Measurements from ENCODE around the gene EGR4. TPM values are rescaled to one million over a fixed set of nuclear protein-coding genes. Genes with fewer than 3 reads are reported as not detected.

Gene EGR4
- total and polyA plus RNA-seq, 2 experiments from 2014 or later = 0.23 TPM; not detected in 1

DNA sequence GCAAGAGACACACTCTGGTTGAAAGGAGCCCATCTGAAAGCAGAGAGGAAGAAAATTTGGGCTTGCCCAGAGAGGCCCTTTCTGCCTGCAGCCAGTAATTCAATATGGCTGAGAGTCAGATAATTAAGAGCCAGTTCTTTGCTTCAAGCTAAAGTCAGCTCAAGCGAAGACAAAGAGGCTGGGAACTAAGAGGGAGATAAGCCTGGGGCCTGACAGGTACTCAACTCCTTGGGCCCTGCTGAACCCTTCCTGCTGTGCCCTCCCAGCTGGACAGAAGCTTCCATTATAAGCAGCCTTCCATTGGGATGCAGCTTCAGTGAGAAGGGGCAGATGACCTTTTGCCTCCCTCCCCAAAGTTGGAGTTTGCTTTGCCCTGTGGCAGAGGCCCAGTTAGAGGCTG is 21.1 kb downstream of the EGR4 start:
- no peaks in the 10 kb centered on the region; the same call in 2 of the 3 replicates for H3K9me3 Mint-ChIP-seq
- Histone ChIP-seq H3K27ac (ENCODE audit: low read depth) (no peak overlapping the region), H3F3A (replicated peaks; ENCODE audit: low read depth) (peaks cover 8% of the 10 kb centered on the region; the same call in 1 of the 2 replicates)

More for the DNA sequence above, 21.1 kb downstream of the EGR4 start:
- no peak overlapping the region for H2AFZ ChIP-seq
- Mint-ChIP-seq H3K36me3 (ENCODE audit: low read depth) (peaks cover 7% of the 10 kb centered on the region; the same call in 1 of the 3 replicates), H3K4me1 (peaks cover 14% of the 10 kb centered on the region), H3K27ac (no peak overlapping the region), H3K4me3 (no peak overlapping the region), H3K27me3 (ENCODE audit: insufficient read depth, low read depth, poor library complexity) (peaks cover 24% of the 10 kb centered on the region)
- 0 out of 2 replicates have a peak, but pooled peaks cover 9% of the 10 kb centered on the region for H3K79me2 ChIP-seq (replicated peaks; ENCODE audit: insufficient read depth)
- no peak overlapping the region for H3K4me3 ChIP-seq
- H4K20me1 ChIP-seq (replicated peaks; ENCODE audit: insufficient read depth) = peaks cover 18% of the 10 kb centered on the region
- H3K4me2 ChIP-seq = no peak overlapping the region
- ATAC-seq = no peak
- no peak for DNase-seq (ENCODE audit: low spot score)
- H3K36me3 ChIP-seq (ENCODE audit: insufficient read depth) = no peaks in the 10 kb centered on the region
- no peak for TF ChIP-seq JUNB (IDR thresholded peaks at IDR 0.05; ENCODE audit: unreplicated experiment)
- TF ChIP-seq, protein P1, sequence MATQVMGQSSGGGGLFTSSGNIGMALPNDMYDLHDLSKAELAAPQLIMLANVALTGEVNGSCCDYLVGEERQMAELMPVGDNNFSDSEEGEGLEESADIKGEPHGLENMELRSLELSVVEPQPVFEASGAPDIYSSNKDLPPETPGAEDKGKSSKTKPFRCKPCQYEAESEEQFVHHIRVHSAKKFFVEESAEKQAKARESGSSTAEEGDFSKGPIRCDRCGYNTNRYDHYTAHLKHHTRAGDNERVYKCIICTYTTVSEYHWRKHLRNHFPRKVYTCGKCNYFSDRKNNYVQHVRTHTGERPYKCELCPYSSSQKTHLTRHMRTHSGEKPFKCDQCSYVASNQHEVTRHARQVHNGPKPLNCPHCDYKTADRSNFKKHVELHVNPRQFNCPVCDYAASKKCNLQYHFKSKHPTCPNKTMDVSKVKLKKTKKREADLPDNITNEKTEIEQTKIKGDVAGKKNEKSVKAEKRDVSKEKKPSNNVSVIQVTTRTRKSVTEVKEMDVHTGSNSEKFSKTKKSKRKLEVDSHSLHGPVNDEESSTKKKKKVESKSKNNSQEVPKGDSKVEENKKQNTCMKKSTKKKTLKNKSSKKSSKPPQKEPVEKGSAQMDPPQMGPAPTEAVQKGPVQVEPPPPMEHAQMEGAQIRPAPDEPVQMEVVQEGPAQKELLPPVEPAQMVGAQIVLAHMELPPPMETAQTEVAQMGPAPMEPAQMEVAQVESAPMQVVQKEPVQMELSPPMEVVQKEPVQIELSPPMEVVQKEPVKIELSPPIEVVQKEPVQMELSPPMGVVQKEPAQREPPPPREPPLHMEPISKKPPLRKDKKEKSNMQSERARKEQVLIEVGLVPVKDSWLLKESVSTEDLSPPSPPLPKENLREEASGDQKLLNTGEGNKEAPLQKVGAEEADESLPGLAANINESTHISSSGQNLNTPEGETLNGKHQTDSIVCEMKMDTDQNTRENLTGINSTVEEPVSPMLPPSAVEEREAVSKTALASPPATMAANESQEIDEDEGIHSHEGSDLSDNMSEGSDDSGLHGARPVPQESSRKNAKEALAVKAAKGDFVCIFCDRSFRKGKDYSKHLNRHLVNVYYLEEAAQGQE (IDR thresholded peaks at IDR 0.05; ENCODE audit: unreplicated experiment) = no peak
- no peak for TF ChIP-seq STAT1 (IDR thresholded peaks at IDR 0.05; ENCODE audit: unreplicated experiment)
- no peak for TF ChIP-seq ZNF331 (CRISPR knock-in tag; IDR thresholded peaks at IDR 0.05; ENCODE audit: low read depth)
- TF ChIP-seq, protein P2, sequence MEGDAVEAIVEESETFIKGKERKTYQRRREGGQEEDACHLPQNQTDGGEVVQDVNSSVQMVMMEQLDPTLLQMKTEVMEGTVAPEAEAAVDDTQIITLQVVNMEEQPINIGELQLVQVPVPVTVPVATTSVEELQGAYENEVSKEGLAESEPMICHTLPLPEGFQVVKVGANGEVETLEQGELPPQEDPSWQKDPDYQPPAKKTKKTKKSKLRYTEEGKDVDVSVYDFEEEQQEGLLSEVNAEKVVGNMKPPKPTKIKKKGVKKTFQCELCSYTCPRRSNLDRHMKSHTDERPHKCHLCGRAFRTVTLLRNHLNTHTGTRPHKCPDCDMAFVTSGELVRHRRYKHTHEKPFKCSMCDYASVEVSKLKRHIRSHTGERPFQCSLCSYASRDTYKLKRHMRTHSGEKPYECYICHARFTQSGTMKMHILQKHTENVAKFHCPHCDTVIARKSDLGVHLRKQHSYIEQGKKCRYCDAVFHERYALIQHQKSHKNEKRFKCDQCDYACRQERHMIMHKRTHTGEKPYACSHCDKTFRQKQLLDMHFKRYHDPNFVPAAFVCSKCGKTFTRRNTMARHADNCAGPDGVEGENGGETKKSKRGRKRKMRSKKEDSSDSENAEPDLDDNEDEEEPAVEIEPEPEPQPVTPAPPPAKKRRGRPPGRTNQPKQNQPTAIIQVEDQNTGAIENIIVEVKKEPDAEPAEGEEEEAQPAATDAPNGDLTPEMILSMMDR (conservative IDR thresholded peaks at IDR 0.05; ENCODE audit: low read depth in 2 of 2) = no peak
- TF ChIP-seq EZH2phosphoT487 (IDR thresholded peaks at IDR 0.05; ENCODE audit: unreplicated experiment) = no peak
- TF ChIP-seq POLR2AphosphoS5 (IDR thresholded peaks at IDR 0.05; ENCODE audit: low read depth) = no peak
- TF ChIP-seq CREB1 (CRISPR knock-in tag; IDR thresholded peaks at IDR 0.05; ENCODE audit: low read depth) = no peak
- no peak for TF ChIP-seq ZNF114 (CRISPR knock-in tag; IDR thresholded peaks at IDR 0.05)
- TF ChIP-seq EZH2 (IDR thresholded peaks at IDR 0.05; ENCODE audit: low read depth, unreplicated experiment) = no peak
- TF ChIP-seq NANOG (IDR thresholded peaks at IDR 0.05; ENCODE audit: borderline replicate concordance) = no peak
- TF ChIP-seq ETS1 (IDR thresholded peaks at IDR 0.05) = no peak
- TF ChIP-seq ZNF462 (CRISPR knock-in tag; IDR thresholded peaks at IDR 0.05) = no peak
- H3K27me3 ChIP-seq (ENCODE audit: insufficient read depth) = peaks cover 27% of the 10 kb centered on the region
- peaks cover 11% of the 10 kb centered on the region for H3K4me1 ChIP-seq (ENCODE audit: insufficient read depth)
- no peaks in the 10 kb centered on the region for H3K9me2 ChIP-seq (ENCODE audit: insufficient read depth)

All from GM23338 (cell line).